ENCODE measurements around the gene BMPER. TPM values are rescaled to one million over a fixed set of nuclear protein-coding genes. Genes with fewer than 3 reads are reported as not detected.

Gene BMPER
- total RNA-seq, 3 donors from 2014 or later (not counting 1 experiment from before 2014, with no cell fraction given), result 0.32 to 0.64 (median 0.50) TPM

DNA sequence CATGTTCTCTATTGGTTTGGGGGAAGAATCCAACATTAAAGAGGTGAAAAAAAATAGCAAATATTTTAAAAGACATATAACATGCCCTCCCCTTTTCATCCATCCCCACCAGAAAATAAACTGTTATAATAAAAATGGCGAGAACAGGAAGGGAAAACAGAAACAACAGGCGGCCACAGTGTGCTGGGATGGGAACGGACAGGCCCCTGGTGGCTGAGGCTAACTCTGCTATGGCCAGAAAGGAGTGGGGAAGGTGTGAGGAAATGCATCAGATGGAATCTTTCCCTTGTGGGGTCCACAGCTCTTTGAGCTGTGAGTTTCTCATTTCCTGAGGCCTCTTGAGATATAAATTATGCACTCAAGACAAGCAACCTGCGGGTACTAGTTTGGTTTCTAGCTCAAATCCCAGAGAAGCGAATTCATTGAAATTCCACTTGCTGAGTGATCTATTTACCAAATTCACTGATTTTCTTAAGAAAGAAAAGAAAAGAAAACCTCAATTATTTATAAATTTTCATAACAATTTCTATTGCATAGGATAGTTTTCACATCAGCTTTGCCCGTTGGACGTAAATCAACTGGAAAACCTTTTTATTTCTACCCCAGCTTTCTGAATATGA, 139.5 kb downstream of the BMPER start:
- H3K9me3 ChIP-seq (ENCODE audit: control insufficient read depth, insufficient read depth, low read length), result no peaks in the 10 kb centered on the region
- TF ChIP-seq, protein P1, sequence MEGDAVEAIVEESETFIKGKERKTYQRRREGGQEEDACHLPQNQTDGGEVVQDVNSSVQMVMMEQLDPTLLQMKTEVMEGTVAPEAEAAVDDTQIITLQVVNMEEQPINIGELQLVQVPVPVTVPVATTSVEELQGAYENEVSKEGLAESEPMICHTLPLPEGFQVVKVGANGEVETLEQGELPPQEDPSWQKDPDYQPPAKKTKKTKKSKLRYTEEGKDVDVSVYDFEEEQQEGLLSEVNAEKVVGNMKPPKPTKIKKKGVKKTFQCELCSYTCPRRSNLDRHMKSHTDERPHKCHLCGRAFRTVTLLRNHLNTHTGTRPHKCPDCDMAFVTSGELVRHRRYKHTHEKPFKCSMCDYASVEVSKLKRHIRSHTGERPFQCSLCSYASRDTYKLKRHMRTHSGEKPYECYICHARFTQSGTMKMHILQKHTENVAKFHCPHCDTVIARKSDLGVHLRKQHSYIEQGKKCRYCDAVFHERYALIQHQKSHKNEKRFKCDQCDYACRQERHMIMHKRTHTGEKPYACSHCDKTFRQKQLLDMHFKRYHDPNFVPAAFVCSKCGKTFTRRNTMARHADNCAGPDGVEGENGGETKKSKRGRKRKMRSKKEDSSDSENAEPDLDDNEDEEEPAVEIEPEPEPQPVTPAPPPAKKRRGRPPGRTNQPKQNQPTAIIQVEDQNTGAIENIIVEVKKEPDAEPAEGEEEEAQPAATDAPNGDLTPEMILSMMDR (IDR thresholded peaks at IDR 0.05), result no peak
- H3K36me3 ChIP-seq (ENCODE audit: control insufficient read depth, insufficient read depth, low read length), result no peaks in the 10 kb centered on the region
- H3K27ac ChIP-seq (ENCODE audit: low read length), result no peak overlapping the region
- H3K4me1 Mint-ChIP-seq, result no peaks in the 10 kb centered on the region
- 81% methylated on average over 7 of the region's 7 CpGs for WGBS (ENCODE audit: insufficient coverage)
- no peaks in the 10 kb centered on the region for H3K27me3 ChIP-seq (ENCODE audit: control insufficient read depth, insufficient read depth, low read length)
- intact Hi-C loops (cut with micrococcal nuclease), result no loop called here
- no peak overlapping the region for H3K4me3 ChIP-seq (ENCODE audit: low read length)
- ATAC-seq, result no peak
- H3K27me3 Mint-ChIP-seq (ENCODE audit: low read depth in 2 of 2), result peaks cover 8 to 10% of the 10 kb centered on the region in 2 donors
- no peak overlapping the region for H3K4me3 Mint-ChIP-seq
- peaks cover 0 to 3% of the 10 kb centered on the region in 2 donors for H3K9me3 Mint-ChIP-seq
- no peak for DNase-seq
- no peaks in the 10 kb centered on the region for H3K36me3 Mint-ChIP-seq
- H3K4me1 ChIP-seq (ENCODE audit: control insufficient read depth, insufficient read depth, low read length), result no peaks in the 10 kb centered on the region
- H3K27ac Mint-ChIP-seq, result no peak overlapping the region

DNA sequence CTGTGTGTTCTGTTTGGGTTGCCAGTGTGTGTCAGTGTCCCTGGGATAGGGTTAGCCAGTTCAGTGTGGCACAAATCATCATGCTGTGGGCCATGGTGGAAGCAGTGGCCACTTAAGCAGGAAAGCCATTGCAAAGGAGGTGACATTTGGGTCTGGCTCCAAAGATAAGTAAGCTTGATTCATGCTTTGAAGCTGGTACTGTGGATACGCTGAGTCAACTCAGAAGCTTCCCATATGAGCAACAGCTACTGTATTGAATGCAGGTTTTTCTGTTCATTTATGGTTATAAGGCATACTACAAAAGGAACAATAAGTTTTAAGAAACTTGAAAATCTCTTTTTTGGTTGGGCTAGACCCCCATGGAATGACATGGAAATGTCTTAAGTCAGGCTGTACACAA, 143.1 kb downstream of the BMPER start:
- Mint-ChIP-seq H3K27me3 (ENCODE audit: low read depth in 2 of 2) (peaks cover 0 to 5% of the 10 kb centered on the region in 2 donors), H3K4me1 (no peaks in the 10 kb centered on the region), H3K4me3 (no peak overlapping the region), H3K27ac (no peak overlapping the region), H3K9me3 (peaks cover 0 to 3% of the 10 kb centered on the region in 2 donors), H3K36me3 (no peaks in the 10 kb centered on the region)
- Histone ChIP-seq H3K27ac (ENCODE audit: low read length) (no peak overlapping the region), H3K9me3 (ENCODE audit: control insufficient read depth, insufficient read depth, low read length) (no peaks in the 10 kb centered on the region), H3K27me3 (ENCODE audit: control insufficient read depth, insufficient read depth, low read length) (no peaks in the 10 kb centered on the region), H3K36me3 (ENCODE audit: control insufficient read depth, insufficient read depth, low read length) (no peaks in the 10 kb centered on the region), H3K4me3 (ENCODE audit: low read length) (no peak overlapping the region), H3K4me1 (ENCODE audit: control insufficient read depth, insufficient read depth, low read length) (no peaks in the 10 kb centered on the region)
- intact Hi-C loops (cut with micrococcal nuclease), result no loop called here
- WGBS (ENCODE audit: insufficient coverage), result 100% methylated on average over 1 of the region's 1 CpG
- TF ChIP-seq, protein P1 (IDR thresholded peaks at IDR 0.05), result no peak
- ATAC-seq (no peak), DNase-seq (no peak)

DNA sequence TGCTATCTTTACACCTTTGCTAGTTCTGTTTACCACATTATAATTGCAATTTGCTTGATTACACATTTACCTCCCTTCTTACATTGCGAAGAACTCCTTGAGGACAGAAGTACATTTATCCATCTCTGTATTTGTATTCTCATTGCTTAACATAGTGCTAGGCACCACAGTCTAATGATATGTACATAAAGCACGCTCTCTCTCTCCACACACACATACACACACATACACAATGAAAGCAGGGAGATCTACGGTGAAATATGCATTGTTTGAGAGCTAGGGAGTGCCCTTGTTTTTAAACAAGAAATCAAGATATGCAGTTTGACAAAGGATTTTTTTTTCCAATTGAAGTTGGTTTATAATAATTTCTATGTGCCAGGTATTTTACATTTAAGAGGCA, 148.7 kb downstream of the BMPER start:
- H3K27ac ChIP-seq (ENCODE audit: low read length), result no peak overlapping the region
- no peaks in the 10 kb centered on the region for H3K9me3 Mint-ChIP-seq
- H3K27me3 ChIP-seq (ENCODE audit: control insufficient read depth, insufficient read depth, low read length), result no peaks in the 10 kb centered on the region
- no peak for ATAC-seq
- DNase-seq, result no peak
- no peaks in the 10 kb centered on the region for H3K4me1 ChIP-seq (ENCODE audit: control insufficient read depth, insufficient read depth, low read length)
- TF ChIP-seq, protein P1 (IDR thresholded peaks at IDR 0.05), result no peak
- H3K27me3 Mint-ChIP-seq (ENCODE audit: low read depth in 2 of 2), result peaks cover 0 to 6% of the 10 kb centered on the region in 2 donors
- H3K36me3 Mint-ChIP-seq, result no peaks in the 10 kb centered on the region
- no peaks in the 10 kb centered on the region for H3K36me3 ChIP-seq (ENCODE audit: control insufficient read depth, insufficient read depth, low read length)
- no peak overlapping the region for H3K27ac Mint-ChIP-seq
- no peaks in the 10 kb centered on the region for H3K4me1 Mint-ChIP-seq
- H3K9me3 ChIP-seq (ENCODE audit: control insufficient read depth, insufficient read depth, low read length), result no peaks in the 10 kb centered on the region
- H3K4me3 Mint-ChIP-seq, result no peak overlapping the region
- intact Hi-C loops (cut with micrococcal nuclease), result no loop called here
- WGBS (ENCODE audit: insufficient coverage), result 87% methylated on average over 2 of the region's 3 CpGs
- H3K4me3 ChIP-seq (ENCODE audit: low read length), result no peak overlapping the region

DNA sequence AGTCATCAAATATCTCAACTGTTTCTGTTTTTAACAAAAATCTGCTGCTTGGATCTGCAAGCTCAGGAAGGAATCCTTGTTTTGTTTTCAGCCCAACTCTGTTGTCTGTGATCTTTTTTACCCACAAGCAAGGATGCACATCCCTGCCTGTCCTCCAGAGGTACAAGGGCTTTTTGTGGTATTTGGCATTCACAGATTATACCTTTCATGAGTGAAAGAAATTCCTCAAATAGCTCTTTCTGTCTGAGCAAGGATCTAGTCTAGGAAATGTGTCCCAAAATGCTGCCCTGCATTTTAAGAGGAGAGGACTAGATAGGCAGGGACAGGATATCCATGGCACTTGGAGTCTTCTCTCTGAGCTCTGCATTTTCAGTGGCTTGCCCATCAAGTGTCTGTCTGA, 151.8 kb downstream of the BMPER start:
- no peaks in the 10 kb centered on the region for H3K9me3 Mint-ChIP-seq
- Histone ChIP-seq H3K4me1 (ENCODE audit: control insufficient read depth, insufficient read depth, low read length) (no peaks in the 10 kb centered on the region), H3K36me3 (ENCODE audit: control insufficient read depth, insufficient read depth, low read length) (no peaks in the 10 kb centered on the region), H3K4me3 (ENCODE audit: low read length) (no peak overlapping the region), H3K27me3 (ENCODE audit: control insufficient read depth, insufficient read depth, low read length) (no peaks in the 10 kb centered on the region), H3K27ac (ENCODE audit: low read length) (no peak overlapping the region), H3K9me3 (ENCODE audit: control insufficient read depth, insufficient read depth, low read length) (no peaks in the 10 kb centered on the region)
- H3K27me3 Mint-ChIP-seq (ENCODE audit: low read depth in 2 of 2), result peaks cover 0 to 6% of the 10 kb centered on the region in 2 donors
- no peaks in the 10 kb centered on the region for H3K4me1 Mint-ChIP-seq
- DNase-seq (no peak), ATAC-seq (no peak)
- intact Hi-C loops (cut with micrococcal nuclease), result no loop called here
- TF ChIP-seq, protein P1 (IDR thresholded peaks at IDR 0.05), result no peak
- H3K27ac Mint-ChIP-seq, result no peak overlapping the region
- no peaks in the 10 kb centered on the region for H3K36me3 Mint-ChIP-seq
- no peak overlapping the region for H3K4me3 Mint-ChIP-seq
